Amygdala (tissue), 56 donors: ENCODE data around the gene CORO1C.
"Not testable (repeated sequence)": the region's sequence is repeated elsewhere in the genome, so short reads cannot be mapped to it uniquely, and the experiment has no call there.

Source experiments
- DNase-seq, 56 donors: peaks; one replicate each; lab custom pipeline; 2025; lab: John Stamatoyannopoulos, UW

Gene CORO1C

DNA sequence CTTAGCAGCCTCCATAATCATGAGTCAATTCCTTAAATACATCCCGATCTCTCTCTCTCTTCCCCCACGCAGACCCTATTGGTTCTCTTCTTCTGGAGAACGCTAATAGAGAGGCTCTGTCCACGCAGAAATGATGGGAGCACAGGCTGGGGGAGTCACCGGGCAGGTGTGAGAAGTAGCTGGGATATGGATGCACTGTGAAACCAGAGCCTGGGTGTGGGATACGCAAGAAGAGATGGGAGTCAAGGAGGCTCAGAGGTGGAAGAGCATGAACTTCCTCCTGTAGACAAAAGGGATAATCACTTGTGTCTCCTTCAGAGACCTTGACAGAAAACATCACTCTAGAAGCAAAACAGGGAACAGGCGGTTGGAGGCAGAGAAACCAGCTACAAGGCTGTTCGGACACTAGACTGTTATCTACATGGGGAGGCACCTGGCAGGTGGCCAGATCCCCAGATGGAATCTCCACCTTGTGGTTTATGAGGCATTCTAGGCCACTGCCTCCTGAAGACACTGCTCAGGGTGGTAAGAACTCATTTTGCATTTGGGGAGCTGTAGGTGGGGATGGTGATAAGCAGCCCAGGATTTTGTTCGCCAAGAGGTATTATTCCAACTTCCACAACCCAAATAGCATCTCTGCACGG lies 90.4 kb downstream of the CORO1C start:
- peak in 1 of 56 donors; percentile 54 for DNase-seq

GRCh38 chr12:108638997-108639822 lies 92.1 kb downstream of the CORO1C start:
- no peak for DNase-seq

DNA sequence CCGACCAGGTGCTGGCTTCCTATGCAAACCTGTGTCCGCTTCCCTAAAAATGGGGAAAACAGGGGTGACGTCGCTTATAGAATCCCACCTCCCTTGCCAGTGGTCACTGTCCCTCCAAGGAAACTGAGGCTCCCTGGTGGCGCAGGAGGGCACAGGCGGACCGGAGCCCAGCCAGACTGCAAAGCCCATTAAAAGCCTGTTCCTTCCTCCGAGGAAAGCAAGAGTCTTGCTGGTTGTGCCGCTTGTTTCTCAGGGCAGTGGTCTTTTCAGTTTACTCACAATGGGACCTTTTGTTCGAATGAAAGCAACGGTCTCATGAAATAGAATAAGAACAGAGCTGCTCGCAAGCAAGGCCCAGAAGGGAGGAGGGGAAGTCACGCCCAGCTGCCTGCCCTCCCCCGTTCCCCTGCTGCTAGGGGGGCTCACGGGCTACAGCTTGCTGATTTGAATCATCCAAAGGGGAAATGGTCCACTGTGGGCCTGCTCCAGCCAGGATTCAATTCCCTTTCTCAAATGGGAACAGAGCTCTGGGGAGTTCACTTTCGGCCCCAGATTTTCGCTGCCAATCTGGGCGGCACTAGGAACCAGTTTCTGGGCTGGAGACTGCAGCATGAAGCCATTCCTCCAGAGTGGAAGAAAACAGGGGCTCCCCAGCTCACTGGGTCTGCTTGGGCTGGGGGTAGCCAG lies 93.0 kb downstream of the CORO1C start:
- DNase-seq = peak in 53 of 56 donors; percentile 30 to 87 (median 72)

GRCh38 chr12:108637222-108637971 lies 93.9 kb downstream of the CORO1C start:
- DNase-seq = peak in 2 of 56 donors; percentile 26 to 29

DNA sequence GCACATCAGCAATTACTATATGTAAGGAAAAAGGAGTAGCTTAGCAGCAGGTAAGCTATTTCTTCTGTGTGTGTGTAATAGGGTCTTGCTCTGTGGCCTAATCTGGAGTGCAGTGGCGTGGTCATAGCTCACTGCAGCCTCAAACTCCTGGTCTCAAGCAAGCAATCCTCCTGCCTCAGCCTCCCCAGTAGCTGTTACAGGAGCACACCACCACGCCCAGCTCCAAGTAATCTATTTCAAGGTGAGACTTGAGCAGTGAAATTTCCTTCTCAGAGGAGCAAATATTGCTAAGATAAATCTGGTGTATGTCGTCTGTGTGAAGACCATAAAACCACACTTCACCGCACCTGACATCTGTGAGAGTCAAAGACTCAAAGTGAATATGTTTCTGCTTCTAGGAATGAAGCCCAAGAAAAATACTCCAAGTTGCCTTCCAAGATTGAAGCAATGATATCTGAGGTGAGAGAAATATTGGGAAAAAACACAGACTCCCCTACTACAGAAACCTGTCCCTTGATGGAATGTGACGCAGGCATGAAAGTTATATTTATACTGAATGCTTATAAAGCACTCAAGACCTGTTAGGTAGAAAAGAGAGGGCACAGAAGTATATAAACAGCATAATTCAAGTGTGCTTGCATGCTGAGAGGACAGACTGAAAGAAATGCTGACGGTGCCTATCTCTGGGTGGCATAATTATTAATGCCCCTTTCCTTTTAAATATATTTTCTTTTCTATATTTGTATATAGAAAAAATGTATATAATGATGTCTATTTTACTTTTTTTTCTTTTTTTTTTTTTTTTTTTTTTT lies 95.1 kb downstream of the CORO1C start:
- DNase-seq = no peak

GRCh38 chr12:108635201-108635996 lies 95.9 kb downstream of the CORO1C start:
- DNase-seq = no peak

DNA sequence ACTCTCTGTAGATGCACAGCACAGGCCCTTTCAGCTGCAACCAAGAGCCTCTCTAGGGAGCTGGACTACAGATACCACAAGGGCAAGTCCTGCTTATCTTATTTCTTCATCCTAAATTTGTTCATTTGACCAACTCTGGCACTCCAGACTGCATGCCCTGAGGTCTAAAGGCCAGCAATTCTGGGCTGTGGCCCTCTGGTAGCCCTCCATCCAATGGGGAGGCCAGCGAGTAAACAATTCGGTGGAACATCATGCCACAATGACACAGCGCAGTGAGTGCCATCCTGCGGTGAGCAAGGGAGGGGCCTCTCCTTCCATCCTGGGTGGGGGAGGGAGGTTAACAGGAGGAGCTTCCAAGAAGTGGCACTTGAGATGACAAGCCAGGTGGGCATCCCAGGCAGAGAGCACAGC lies 97.0 kb downstream of the CORO1C start:
- DNase-seq = no peak

- DNase-seq = peak in 24 of 56 donors; percentile 10 to 70 (median 37)
These were observed 97.6 kb downstream of the CORO1C start, which contains the start of gene SELPLG for GRCh38 chr12:108633534-108634248. Gene SELPLG (minus strand): TSS chr12:108633894. CDS start chr12:108624307, 9,587 bp downstream.

- no peak for DNase-seq
These were observed 98.2 kb downstream of the CORO1C start for GRCh38 chr12:108633081-108633533.

DNA sequence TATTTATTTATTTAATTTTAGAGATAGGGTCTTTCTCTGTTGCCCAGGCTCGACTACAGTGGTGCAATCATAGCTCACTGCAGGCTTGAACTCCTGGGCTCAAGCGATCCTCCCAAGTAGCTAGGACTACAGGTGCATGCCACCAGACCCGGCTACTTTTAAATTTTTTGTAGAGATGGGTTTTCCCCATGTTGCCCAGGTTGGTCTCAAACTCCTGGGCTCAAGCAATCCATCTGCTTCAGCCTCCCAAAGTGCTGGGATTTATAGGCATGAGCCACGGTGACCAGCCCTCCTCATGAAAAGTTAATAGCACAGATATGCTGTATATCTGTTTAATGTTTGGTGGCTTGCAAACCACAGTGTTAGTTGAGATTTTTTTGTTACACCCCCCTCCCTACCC lies 100.1 kb downstream of the CORO1C start:
- DNase-seq = not testable (repeated sequence)

DNA sequence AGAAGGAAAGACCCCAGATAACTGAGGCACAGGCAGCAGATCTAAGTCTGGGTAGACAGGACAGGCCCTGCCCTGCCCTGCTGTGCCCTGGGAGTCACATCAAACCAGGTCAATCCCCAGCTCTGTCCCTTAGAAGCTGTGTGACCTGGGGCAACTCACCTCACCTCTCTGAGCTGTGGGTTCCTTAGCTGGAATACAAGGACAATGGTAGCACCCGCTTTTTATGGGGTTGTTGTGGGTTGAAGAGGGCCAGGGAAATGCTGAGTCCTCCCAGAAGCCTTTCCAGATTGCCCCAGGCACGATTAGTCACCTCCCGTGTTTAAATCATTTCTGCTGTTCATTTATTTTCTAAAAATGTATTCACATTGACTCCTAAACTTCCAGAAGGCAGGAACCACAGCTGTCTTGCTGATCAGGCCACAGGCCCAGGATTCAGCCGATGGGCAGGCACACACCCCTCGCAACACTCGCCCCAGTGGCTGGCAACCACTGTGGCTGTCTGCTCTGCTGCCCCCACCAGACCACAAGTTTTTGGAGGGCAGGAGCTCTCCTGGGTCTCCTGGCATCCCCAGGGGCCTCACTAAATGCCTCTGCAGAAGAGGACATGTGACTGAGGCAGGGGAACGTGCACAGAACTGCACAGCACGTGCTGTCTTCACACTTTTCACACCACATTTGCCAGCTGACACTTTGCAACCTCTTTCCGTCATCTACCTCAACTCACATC lies 100.7 kb downstream of the CORO1C start:
- no peak for DNase-seq

GRCh38 chr12:108629824-108630476 lies 101.4 kb downstream of the CORO1C start:
- DNase-seq = no peak

GRCh38 chr12:108629151-108629550 lies 102.2 kb downstream of the CORO1C start:
- DNase-seq = no peak

- no peak for DNase-seq
These were observed 104.0 kb downstream of the CORO1C start for GRCh38 chr12:108627134-108627920.

DNA sequence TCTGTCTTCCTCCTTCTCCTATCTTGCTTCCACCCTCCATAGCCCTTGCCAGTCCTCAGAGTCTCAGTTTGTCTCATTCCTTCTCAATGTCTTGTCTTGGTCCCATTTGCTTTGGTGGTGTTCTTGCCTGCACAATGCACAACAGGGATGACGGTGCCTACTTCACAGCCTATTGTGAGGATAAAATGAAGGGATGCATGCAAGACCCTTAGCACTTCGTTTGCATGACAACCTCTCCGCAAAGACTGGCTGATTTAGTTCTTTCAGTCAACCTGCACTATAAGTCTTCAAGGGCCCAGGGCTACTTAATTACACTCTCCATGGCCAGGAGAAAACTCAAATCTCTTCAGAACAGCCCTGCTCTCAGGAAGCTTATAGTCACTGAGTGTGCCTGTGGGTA lies 106.1 kb downstream of the CORO1C start:
- DNase-seq = no peak

GRCh38 chr12:108623577-108623976 lies 107.7 kb downstream of the CORO1C start:
- DNase-seq = no peak
